Measurements from ENCODE around the gene ZNF652. TPM values are rescaled to one million over a fixed set of nuclear protein-coding genes. Genes with fewer than 3 reads are reported as not detected.
"Not testable (repeated sequence)": the region's sequence is repeated elsewhere in the genome, so short reads cannot be mapped to it uniquely, and the experiment has no call there.

ZNF652 gene
- polyA plus RNA-seq, 10 donors = 14.9 to 22.2 (median 16.7) TPM

DNA sequence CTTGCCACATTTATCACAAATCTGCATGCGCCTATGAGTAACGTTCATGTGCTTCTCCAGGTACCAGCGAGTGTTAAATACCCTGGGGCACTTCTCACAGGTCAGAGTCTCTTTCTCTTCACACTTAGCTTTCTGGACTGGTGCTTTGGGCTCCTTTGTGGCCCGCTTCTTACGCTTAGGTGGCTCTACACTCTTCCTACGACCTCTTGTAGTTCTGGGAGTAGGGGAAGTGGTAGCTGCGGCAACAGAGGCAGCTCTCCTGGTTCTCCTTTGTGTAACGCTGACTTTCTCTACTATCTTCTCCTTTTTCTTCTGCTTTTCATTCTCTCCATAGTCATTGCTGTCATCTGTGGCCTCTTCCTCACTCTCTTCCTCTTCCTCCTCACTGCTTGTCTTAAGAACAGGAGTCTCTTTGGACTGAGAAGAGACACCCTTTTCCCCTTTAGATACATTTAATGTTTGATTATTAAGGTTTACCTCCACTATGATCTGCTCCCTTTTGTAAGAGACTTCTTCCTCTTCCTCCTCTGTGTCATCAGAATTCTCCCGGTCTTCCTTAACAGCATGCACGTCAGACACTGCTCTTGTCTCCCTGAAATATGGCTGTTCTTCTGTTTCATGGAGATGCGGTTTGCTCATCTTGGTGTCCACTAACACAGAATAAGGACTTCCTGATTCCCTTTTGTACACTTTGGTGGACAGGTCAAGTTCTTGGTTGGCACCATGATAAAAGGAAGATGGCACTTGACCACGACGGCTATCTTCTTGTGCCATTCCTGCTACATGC lies 45.0 kb downstream of the ZNF652 start:
- no peak for DNase-seq

DNA sequence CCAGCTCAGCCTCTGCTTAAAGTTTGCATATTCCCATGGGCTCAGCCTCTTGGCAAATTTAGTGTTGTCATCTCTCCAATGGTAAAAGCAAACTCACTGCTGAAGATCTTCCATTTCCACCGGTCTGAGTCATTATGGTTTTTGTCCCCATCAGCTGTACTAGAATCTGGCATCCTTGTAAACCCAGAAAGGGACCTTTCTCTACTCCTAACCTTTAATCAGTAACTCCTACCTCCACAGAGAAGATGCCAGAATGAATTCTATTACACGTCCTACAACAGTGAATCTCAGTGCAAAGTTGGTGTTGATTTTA lies 45.8 kb downstream of the ZNF652 start:
- DNase-seq = no peak

DNA sequence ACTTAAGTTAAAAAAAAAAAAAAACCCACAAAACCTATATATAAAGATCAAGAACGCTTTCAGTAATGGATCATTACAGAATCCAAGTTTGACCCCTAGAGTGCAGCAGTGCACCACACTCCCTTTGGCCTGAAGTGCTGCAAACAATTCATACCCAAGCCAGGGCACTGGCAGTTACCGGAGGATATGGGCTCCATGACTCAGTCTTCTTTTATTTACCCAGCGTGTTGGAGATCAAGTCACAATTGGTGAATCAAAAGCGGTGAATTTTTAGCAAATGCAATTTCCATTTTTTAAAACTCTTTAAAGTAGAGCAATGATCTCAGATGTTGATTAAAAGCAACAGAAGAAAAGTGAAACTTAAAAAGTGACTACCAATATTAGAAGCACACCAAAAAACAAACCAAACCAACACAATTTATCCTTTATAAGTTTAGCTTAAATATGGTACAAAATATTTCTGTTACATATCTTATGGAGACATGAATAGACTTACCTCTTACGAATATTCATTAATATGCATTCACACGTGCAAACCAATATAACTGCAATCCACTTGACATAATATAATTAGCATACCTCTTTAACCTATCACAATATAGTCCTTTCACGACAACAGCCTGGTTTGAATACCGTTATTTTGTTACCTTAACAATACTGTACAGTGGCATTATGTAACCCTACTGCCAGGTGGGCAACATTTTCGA lies 46.3 kb downstream of the ZNF652 start:
- peak; percentile 73 to 77 (median 74) for DNase-seq

DNA sequence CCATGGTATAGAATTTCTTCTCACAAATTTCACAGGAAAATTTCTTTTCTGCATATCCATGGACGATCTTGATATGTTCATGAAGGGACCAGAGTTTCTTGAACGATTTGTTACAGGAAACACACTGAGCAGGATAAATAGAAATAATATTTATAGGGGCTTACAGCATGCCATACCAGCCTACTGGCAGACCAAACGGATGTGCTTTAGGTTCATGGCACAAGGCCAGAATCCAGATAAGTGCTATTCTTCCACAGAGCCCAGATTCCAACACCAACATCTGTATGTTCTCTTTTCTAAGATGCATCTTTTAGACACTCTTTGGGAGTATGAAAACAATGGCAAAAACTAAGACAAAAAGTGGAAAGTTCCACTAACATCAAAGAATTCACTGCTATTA lies 49.3 kb downstream of the ZNF652 start:
- no peak for DNase-seq

DNA sequence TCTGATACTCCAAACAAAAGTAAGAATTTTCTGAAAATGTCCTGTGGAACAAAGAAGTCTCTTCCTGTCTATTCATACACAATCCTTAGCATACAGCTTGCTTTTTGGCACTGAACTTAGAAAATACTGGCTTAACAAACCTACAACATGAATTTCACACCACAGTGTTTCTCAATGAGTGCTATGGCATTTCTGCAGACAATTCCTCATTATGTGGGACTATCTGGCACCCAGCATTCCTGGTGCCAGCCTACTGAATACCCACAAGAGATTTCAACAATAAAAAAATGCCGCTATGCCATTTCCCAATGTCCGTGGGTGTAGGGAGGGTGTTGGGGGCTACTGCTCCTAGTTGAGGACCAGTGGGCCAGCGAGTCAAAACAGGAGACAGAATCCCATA lies 62.1 kb downstream of the ZNF652 start:
- no peak for DNase-seq

DNA sequence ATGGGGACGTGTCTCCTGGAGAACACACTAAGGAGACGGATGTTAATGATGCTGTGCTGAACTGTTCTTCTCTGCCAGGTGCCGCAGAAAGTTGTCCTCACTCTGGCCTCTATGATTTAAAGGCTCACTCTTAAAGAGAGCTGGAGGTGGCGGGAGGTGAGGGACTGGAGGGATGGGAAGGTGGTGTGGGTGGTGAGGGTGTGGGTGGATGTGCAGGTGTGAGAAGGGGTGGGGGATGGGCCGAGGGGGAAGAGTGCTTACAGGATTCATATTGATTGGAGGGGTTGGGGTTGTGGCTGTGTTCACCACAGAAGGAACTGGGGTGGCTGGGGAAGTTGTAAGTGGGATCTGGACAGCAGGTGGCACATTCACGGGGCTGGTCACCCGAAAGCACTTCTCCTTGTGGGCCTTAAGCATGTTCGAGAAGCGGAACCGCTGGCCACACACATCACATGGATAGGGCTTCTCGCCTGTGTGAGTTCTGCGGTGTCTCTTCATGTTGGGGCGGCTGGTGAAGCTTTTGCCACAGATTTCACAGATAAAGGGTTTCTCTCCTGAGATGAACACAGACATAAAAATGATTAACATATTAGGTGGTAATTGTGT lies 63.6 kb downstream of the ZNF652 start:
- no peak for DNase-seq

DNA sequence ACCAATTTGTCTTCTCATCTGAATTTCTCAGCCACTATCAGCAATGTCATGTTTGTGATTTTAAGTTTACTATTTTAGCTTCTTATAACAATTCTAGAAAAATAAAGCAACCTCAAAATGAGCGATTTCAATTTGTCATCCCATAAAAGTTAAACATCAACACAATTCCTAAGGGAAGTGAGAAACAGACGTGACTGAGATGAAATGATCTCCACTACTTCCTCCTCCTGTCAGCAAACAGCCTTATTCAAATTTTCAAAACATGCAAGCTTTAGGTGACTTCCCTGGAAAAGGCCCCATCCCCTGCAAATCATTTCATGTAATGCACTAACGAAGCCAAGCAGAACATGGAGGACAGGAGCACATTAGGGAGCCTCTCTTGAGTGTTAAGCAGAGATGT lies 64.9 kb downstream of the ZNF652 start:
- no peak for DNase-seq

DNA sequence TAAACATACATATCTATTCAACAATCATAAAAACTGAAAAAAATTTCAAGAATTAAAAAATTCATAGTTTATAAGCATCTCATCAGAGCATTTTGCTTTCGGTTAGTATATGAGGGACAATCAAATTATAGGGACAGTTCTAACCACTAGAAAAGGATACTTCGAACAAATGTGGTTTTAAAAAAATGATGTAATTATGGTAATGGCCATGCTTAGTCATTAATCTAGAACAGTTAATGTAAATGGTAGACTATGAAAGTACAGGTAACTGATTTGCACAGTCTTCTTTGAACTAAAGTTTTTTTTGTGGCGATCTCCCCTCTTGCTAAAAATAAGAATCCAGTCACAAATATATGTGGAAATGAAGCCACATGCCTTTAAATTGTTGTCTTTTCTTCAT lies 67.9 kb downstream of the ZNF652 start:
- DNase-seq = no peak

DNA sequence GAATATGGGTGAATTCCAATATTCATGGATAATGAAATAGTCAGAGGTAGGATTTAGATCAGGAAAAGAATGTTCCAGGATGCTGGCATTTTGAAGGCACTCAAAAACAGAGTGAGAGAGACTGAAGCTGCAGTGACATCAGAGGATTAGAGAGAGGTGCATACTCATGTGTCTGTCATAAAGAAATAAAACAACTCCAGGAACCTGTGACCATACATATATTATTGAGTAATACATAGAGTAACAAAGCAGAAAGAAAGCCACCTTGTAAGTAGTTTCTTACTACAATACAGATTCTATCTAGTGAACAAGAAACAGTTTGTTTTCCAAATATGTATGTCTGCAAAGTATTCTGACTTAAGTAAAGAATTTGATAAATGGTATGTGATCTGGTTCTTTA lies 69.1 kb downstream of the ZNF652 start:
- DNase-seq = no peak

DNA sequence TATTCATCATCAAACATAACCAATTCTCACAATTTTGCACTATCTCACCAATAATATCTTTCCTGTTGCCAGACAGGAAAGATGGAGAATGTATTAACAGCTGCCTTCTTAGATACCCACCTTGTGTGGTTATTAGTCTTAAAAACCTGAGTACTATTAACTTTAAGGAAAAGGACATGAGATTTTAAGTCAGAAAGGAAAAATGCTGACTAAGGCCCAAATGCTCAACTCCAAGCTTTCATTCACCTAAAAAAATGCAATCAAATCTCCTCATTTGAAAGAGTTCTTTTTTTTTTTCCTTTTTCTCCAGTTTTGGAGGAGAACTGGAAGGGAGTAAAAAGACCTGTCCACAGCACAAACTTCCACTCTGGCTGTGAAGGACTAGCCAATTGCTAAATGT lies 70.1 kb downstream of the ZNF652 start:
- no peak for DNase-seq

DNA sequence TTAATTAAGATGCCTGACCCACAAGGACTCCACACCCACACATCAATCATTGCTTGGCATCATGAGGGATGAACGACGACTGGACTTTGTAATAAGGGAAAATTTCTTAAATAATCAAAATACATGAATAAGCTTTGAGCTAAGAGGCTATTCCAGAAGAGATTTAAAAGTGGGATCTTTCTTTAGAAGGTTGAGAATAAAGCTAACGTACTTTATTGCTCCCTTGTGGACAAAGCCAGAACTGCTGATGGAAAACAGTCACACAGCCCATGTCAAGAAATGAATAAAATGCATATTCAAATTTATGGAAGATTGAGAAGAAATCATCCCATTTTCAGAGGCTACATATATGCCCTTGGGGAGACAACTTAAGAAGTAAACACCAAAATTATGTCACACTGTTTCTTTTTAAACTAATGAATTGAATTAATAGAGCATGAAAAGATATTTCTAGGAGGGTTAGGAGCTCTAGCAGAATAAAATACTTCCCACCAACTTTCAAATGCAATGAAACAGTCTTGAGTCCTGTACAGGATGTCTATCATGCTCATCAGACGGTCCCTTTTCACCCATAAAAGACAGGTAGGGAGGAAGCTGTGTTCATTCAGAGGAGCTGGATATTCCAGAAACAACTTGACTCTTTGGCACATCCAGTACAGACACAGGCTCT lies 71.2 kb downstream of the ZNF652 start:
- peak; percentile 5 to 47 (median 26) for DNase-seq

DNA sequence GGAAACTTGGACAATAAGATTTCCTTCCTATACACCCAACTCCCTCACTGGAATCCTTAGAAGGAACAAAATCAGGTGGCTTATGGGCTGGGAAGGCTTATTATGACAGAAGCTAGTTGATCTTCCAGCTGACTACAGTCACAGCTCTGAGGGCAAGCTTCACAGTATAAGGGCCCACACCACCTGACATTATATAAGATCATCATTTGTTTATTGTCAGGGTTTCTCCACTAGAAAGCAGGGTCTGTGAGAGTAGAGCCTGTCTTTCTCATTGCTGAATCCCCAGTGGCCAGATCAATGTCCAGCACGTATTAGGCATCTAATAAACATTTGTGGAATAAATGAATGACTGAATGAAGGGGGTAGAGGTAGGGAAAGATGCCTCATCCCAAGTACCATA lies 73.7 kb downstream of the ZNF652 start:
- DNase-seq = no peak

DNA sequence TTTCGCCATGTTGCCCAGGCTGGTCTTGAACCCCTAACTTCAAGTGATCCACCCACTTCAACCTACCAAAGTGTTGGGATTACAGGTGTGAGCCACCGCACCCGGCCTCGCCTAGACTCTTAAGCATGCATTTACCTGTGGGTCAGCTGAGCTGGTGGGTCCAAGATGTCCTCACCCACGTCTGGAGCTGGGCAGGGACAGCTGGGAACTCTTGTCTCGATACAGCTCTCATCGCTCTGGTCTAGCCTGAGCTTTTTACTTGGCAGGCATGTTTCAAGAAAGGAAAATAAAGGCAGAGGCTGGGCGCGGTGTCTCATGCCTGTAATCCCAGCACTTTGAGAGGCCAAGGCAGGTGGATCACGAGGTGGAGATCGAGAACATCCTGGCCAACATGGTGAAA lies 74.6 kb downstream of the ZNF652 start:
- DNase-seq = no peak

DNA sequence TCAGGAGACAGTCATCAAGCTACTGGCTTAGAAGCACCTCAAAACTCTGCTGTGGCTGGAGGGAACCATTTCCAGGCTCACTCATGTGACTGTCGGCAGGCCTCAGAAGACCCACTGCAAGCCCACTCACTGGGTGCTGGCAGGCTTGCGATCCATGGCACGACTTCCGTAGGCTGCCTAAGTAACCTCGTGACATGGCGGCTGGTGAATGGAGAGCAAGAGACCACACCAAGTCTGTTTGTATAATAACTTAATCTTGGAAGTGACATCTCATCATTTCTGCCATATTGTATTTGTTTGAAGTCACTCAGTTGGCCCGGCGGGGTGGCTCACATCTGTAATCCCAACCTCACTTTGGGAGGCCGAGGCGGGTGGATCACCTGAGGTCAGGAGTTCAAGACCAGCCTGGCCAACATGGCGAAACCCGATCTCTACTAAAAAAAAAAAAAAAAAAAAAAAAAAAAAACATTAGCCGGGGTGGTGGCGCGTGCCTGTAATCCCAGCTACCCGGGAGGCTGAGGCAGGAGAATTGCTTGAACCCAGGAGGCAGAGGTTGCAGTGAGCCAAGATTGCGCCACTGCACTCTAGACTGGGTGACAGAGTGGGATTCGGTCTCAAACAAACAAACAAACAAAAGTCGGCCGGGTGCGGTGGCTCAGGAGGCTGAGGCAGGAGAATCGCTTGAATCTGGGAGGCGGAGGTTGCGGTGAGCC lies 75.6 kb downstream of the ZNF652 start:
- DNase-seq = not testable (repeated sequence)

DNA sequence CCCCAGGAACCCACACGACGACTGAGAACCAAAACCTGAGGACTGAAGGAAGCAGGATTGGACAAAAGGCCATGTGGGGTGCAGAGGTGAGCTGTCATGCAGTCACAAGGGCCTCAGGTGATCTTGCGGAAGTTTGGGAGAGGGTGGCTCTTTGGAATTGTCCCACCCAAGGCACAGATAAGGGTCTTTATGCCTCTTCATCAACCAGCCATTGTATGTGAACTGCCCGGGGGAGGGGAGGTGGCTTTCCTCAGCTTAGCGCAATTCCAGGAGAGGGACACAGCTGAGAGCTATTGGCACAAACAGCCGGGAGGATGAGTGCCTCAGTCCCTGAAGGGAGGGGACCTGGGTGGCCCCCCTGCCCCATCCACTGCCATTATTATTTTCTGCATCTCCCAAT lies 76.3 kb downstream of the ZNF652 start:
- no peak for DNase-seq

DNA sequence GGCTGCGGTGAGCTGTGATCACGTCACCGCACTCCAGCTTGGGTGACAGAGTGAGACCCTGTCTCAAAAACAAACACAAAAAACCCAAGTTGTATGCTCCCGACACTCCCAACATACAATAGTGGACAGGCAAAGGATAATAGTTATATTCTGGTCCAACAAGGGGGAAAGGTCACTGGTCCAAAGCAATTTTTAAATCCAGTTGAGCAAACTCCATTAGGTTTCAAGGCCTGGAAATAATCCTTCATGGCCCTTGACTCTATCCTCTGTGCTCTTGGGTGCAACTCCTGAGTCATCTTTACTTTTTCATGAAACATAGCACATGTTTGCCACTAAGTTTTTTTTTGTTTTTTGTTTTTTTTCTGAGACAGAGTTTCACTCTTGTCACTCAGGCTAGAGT lies 81.1 kb downstream of the ZNF652 start:
- DNase-seq = no peak

DNA sequence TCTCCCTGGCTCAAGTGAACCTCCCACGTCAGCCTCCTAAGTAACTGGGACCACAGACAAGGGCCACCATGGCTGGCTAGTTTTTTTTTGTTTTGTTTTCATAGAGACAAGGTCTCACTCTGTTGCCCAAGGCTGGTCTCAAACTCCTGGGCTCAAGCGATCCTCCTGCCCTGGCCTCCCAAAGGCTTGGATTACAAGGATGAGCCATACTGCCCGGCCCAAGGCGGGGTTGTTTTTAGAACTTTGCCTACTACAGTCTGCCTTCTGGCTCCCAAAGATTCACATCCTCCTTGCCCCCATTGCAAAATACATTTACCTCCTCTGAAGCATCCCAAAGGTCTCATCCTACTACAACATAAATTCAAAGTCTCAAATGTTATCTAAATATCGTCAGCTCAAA lies 82.0 kb downstream of the ZNF652 start:
- no peak for DNase-seq

DNA sequence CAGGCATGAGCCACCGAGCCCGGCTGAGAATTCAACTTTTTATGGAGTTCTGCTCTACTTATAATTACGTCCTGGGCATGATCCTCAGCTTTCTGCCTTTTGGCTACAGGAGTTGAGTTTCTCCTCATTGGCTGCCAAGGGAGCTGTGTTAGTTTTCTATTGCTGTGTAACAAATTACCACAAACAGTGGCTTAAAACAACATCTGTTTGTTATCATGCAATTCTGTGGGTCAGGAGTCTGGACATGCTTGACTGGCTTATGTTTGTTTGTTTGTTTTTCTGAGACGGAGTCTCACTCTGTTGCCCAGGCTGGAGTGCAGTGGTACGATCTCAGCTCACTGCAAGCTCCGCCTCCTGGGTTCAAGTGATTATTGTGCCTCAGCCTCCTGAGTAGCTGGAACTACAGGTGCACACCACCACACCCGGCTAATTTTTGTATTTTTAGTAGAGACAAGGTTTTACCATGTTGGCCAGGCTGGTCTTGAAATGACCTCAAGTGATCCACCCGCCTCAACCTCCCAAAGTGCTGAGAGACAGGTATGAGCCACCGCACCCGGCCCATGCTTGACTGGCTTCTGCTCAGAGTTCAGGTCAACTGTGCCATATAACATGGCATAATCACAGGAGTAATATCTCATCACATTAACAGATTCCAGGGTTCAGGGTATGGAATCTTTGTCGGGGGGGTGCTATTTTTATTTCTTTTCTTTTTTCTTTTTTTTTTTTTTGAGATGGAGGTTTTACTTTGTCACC lies 82.6 kb downstream of the ZNF652 start:
- DNase-seq = not testable (repeated sequence)

DNA sequence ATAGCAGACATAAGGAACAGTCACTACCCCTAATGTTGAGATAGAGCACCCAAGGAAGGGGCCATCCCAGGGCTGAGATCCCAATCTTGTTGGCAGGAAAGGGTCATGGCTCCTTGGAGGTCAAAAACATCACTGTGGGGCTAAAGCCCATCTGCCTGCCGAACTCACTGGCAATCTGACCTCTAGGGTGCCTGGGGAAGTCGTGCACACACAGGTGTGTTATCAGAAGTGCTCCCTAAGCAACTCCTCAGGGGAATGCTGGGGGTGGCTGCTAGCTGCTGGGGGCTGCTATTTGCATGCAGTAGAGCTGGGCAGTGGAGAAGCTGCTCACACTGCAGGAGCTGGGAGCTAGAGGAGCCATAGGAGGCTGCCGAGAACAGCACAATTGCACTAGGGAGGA lies 84.0 kb downstream of the ZNF652 start:
- DNase-seq = no peak

DNA sequence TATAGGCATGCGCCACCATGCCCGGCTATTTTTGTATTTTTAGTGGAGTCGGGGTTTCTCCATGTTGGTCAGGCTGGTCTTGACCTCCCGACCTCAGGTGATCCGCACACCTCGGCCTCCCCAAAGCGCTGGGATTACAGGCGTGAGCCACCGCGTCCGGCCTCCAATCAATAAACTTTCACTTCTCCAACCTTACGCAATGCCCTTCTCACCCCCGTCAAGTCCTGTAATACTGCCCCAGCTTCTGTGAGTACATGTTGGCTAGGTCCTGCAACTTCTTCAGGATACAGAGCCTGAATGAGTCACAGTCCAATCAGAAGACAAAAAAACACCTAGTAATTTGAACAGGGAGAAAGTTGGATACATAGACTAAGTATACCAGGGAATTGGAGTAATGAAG lies 84.4 kb downstream of the ZNF652 start:
- DNase-seq = no peak

DNA sequence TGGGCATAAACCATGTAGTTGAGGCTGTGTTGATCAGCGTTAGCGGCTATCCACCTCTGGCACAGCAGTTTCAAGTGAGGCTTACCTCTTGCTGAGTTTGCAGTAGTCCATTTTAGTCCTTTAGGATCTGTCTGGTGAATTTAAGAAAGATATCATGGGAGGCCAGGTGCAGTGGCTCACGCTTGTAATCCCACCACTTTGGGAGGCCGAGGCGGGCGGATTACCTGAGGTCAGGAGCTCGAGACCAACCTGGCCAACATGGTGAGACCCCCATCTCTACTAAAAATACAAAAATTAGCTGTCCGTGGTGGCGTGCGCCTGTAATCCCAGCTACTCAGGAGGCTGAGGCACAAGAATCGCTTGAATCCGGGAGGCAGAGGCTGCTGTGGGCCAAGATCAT lies 86.1 kb downstream of the ZNF652 start:
- DNase-seq = not testable (repeated sequence)

All from muscle of back (tissue), 11 donors.